Subcutaneous adipose tissue (tissue), 4 donors: ENCODE measurements around the gene VTI1A. TPM values are rescaled to one million over a fixed set of nuclear protein-coding genes. Genes with fewer than 3 reads are reported as not detected.

Experiments used
- total RNA-seq, 4 donors: library from RNA; depleted of rRNA; stranded (reverse); fragments of >200 nt; gene quantifications; one replicate each; pipeline ENCODE4 v1.1.0, GENCODE V29; 2016
- TF ChIP-seq, protein P1 (sequence below): fragments of 450-650 bp; IDR thresholded peaks from one replicate; pipeline ENCODE4 v1.5.1; 2016; ENCODE audit warnings: low read depth, mild to moderate bottlenecking, control low read depth, antibody characterized with exemption, moderate library complexity

Gene VTI1A
- total RNA-seq, 4 donors from 2014 or later = 48.4 to 70.3 (median 61.9) TPM

- TF ChIP-seq, protein P1, sequence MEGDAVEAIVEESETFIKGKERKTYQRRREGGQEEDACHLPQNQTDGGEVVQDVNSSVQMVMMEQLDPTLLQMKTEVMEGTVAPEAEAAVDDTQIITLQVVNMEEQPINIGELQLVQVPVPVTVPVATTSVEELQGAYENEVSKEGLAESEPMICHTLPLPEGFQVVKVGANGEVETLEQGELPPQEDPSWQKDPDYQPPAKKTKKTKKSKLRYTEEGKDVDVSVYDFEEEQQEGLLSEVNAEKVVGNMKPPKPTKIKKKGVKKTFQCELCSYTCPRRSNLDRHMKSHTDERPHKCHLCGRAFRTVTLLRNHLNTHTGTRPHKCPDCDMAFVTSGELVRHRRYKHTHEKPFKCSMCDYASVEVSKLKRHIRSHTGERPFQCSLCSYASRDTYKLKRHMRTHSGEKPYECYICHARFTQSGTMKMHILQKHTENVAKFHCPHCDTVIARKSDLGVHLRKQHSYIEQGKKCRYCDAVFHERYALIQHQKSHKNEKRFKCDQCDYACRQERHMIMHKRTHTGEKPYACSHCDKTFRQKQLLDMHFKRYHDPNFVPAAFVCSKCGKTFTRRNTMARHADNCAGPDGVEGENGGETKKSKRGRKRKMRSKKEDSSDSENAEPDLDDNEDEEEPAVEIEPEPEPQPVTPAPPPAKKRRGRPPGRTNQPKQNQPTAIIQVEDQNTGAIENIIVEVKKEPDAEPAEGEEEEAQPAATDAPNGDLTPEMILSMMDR = no peak
Measured at GRCh38 chr10:112588225-112588990, 141.4 kb downstream of the VTI1A start.

- TF ChIP-seq, protein P1 = no peak
Measured at GRCh38 chr10:112589081-112589480, 142.1 kb downstream of the VTI1A start.

- TF ChIP-seq, protein P1 = no peak
Measured at GRCh38 chr10:112593023-112593422, 146.0 kb downstream of the VTI1A start.

DNA sequence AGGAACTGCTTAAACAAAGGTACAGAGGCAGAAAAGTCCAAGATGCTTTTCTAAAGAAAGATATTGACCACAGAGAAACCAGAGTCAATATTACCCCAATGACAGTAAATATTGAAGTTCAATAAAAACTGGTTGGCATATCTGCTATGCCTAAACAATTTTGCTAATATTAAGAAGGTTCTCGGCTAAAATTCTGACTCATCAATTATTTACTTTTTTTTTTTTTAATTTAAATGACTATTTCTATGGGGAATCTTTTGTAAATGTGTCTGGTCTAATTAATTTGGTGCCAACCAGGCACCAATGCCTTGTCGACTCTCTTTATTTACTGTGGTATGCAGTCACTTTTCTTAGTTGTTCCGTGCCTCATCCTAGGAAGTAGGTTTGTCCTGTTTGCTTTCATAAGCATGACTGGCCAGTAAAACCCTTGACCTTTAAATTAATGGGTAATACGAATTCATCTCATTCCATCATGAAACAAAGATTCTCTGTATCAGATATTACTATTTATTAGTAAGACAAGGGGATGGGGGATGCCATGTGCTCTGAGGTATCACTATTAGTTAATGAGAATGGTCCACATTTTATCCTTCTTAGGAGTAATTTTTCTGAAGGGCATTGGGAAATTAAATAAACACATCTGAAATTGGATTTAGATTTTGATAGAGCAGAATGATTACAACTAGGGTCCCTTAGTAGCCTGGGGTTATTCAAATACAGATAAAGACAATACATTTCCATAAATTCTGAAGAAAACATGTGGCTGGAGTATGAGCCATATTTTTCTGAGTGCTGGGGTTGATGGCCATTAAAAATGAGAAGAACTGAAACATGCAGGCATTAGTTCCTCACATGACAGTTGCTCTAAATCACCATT, 154.4 kb downstream of the VTI1A start:
- TF ChIP-seq, protein P1 = no peak

DNA sequence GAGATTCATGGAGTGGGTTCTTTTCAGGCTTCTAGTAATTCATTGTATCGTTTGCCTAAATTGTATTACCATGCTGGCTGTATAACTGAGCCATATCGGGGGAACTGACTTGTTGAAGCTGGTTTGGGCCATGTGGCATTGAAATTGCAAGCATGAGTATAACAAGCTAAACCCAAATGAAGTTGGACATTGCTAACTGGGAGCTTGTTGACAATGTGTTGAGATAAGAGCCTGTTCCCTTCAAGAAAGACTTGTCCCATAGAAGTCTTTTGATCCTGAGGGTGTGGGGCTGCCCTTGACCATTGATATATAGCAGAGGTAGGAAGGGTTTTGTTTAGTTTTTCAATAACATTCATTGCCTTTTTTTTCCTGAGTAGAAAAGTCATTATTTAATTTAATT, 156.0 kb downstream of the VTI1A start:
- TF ChIP-seq, protein P1 = no peak

DNA sequence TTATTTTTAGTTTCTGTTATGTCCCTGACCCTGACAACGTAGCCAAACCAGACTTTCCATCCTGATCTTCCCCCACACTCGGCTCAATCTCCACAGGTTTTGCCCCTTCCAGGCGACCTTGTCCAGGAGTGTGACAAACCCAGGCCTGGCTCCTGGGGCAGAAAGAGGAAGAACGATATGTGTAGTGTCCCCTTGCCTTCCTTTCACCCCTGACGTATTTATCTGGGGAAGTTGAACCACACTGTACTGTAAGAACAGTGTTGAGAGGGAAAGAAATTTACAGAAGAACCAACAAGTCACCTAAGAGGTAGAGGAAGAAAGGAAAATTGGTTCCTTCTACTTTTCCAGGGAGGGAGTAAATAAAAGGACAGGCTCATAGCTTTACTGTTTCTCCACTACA, 158.0 kb downstream of the VTI1A start:
- TF ChIP-seq, protein P1 = no peak

GRCh38 chr10:112607506-112607905, 160.5 kb downstream of the VTI1A start:
- TF ChIP-seq, protein P1 = no peak
